Measurements from ENCODE around the gene SNRPA1. TPM values are rescaled to one million over a fixed set of nuclear protein-coding genes. Genes with fewer than 3 reads are reported as not detected.

The SNRPA1 gene
- total and polyA plus RNA-seq, 2 of the 13 experiments (the other 11 are each of a cell fraction or from before 2014, with no cell fraction given): 41.2 to 108 TPM

DNA sequence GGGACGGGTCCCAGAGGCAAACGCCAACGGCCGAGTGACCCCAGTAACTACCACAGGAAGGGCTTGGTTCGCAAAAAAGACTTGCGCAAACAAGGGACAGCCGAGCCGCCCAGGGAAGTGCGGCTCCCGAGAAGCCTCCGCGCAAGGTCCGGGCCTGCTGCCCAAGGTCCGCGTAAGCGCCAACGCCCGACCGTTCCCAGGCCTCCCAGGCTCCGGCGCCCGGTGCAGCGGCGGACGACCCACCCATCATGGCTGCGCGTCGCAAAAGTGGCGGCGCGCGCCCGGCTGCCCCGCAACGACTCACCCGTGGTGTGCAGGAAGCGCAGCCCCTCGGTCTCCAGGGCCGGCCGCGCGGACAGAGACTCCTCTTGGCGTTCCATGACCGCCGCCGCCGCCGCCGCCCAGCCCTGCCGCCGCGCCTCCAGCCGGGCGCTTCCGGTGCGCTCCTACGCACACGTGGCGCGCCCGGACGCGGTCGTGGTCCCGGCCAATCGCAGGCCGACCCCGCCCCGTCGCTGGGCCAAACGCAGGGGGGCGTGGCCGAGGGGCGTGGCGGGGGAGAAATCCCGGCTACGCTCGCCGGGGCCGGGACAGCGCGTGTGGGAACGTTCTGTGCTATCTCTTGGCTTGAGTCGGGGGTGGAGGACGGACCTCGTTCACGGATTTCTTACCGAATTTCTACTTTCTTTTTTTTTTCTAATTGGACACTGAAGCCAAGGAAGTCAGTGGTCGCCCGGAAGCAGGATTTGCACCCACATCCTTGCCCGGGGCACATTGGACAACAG is 17.8 kb downstream of the SNRPA1 start, which contains the start of gene SELENOS (continued):
- TF ChIP-seq YEATS2 (CRISPR knock-in tag; IDR thresholded peaks at IDR 0.05; ENCODE audit: borderline replicate concordance) (no peak), ZNF547 (CRISPR knock-in tag; IDR thresholded peaks at IDR 0.05) (no peak), MBNL3 (CRISPR knock-in tag; conservative IDR thresholded peaks at IDR 0.05) (no peak), PAWR (CRISPR knock-in tag; IDR thresholded peaks at IDR 0.05; ENCODE audit: borderline replicate concordance) (no peak), ZNF124 (CRISPR knock-in tag; IDR thresholded peaks at IDR 0.05) (no peak), IRX3 (CRISPR knock-in tag; IDR thresholded peaks at IDR 0.05; ENCODE audit: borderline replicate concordance, low read depth) (no peak), NCOA5 (CRISPR knock-in tag; IDR thresholded peaks at IDR 0.05) (no peak), ZIK1 (CRISPR knock-in tag; IDR thresholded peaks at IDR 0.05; ENCODE audit: borderline replicate concordance, low read depth) (no peak), NR1H2 (CRISPR knock-in tag; IDR thresholded peaks at IDR 0.05; ENCODE audit: borderline replicate concordance, low read depth) (no peak), GATAD1 (CRISPR knock-in tag; IDR thresholded peaks at IDR 0.05) (peak; percentile 77), ZNF713 (CRISPR knock-in tag; IDR thresholded peaks at IDR 0.05) (0 out of 2 replicates have a peak, but pooled peaks have one; percentile 63), CEBPB (IDR thresholded peaks at IDR 0.05; ENCODE audit: borderline replicate concordance, low read depth, low read length) (peak; percentile 51; the same call in 1 of the 2 replicates), ARNT (IDR thresholded peaks at IDR 0.05) (no peak), POLR2AphosphoS5 (IDR thresholded peaks at IDR 0.05; ENCODE audit: low read depth, low read length) (no peak), PPARG (CRISPR knock-in tag; conservative IDR thresholded peaks at IDR 0.05) (no peak), HDAC6 (IDR thresholded peaks at IDR 0.05; ENCODE audit: low read depth, low read length) (no peak), BORCS8-MEF2B (CRISPR knock-in tag; IDR thresholded peaks at IDR 0.05) (0 out of 2 replicates have a peak, but pooled peaks have one; percentile 58), ZFP62 (CRISPR knock-in tag; IDR thresholded peaks at IDR 0.05) (no peak), CBX5 (CRISPR knock-in tag; IDR thresholded peaks at IDR 0.05; ENCODE audit: borderline replicate concordance) (no peak; the same call in 1 of the 2 replicates)
- TF ChIP-seq, protein P1, sequence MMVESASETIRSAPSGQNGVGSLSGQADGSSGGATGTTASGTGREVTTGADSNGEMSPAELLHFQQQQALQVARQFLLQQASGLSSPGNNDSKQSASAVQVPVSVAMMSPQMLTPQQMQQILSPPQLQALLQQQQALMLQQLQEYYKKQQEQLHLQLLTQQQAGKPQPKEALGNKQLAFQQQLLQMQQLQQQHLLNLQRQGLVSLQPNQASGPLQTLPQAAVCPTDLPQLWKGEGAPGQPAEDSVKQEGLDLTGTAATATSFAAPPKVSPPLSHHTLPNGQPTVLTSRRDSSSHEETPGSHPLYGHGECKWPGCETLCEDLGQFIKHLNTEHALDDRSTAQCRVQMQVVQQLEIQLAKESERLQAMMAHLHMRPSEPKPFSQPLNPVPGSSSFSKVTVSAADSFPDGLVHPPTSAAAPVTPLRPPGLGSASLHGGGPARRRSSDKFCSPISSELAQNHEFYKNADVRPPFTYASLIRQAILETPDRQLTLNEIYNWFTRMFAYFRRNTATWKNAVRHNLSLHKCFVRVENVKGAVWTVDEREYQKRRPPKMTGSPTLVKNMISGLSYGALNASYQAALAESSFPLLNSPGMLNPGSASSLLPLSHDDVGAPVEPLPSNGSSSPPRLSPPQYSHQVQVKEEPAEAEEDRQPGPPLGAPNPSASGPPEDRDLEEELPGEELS (CRISPR knock-in tag; IDR thresholded peaks at IDR 0.05): no peak
- TF ChIP-seq, protein P2, sequence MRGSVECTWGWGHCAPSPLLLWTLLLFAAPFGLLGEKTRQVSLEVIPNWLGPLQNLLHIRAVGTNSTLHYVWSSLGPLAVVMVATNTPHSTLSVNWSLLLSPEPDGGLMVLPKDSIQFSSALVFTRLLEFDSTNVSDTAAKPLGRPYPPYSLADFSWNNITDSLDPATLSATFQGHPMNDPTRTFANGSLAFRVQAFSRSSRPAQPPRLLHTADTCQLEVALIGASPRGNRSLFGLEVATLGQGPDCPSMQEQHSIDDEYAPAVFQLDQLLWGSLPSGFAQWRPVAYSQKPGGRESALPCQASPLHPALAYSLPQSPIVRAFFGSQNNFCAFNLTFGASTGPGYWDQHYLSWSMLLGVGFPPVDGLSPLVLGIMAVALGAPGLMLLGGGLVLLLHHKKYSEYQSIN (CRISPR knock-in tag; IDR thresholded peaks at IDR 0.05; ENCODE audit: borderline replicate concordance): no peak
- TF ChIP-seq, protein P3, sequence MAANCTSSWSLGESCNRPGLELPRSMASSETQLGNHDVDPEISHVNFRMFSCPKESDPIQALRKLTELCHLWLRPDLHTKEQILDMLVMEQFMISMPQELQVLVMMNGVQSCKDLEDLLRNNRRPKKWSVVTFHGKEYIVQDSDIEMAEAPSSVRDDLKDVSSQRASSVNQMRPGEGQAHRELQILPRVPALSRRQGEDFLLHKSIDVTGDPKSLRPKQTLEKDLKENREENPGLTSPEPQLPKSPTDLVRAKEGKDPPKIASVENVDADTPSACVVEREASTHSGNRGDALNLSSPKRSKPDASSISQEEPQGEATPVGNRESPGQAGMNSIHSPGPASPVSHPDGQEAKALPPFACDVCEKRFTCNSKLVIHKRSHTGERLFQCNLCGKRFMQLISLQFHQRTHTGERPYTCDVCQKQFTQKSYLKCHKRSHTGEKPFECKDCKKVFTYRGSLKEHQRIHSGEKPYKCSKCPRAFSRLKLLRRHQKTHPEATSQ (CRISPR knock-in tag; IDR thresholded peaks at IDR 0.05; ENCODE audit: borderline replicate concordance): no peak
- TF ChIP-seq, protein P4, sequence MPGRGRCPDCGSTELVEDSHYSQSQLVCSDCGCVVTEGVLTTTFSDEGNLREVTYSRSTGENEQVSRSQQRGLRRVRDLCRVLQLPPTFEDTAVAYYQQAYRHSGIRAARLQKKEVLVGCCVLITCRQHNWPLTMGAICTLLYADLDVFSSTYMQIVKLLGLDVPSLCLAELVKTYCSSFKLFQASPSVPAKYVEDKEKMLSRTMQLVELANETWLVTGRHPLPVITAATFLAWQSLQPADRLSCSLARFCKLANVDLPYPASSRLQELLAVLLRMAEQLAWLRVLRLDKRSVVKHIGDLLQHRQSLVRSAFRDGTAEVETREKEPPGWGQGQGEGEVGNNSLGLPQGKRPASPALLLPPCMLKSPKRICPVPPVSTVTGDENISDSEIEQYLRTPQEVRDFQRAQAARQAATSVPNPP (CRISPR knock-in tag; IDR thresholded peaks at IDR 0.05): 0 out of 2 replicates have a peak, but pooled peaks have one; percentile 49
- TF ChIP-seq, protein P5, sequence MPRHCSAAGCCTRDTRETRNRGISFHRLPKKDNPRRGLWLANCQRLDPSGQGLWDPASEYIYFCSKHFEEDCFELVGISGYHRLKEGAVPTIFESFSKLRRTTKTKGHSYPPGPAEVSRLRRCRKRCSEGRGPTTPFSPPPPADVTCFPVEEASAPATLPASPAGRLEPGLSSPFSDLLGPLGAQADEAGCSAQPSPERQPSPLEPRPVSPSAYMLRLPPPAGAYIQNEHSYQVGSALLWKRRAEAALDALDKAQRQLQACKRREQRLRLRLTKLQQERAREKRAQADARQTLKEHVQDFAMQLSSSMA (CRISPR knock-in tag; IDR thresholded peaks at IDR 0.05): peak; percentile 86

Measured in HepG2 (cell line).